WTC11 (cell line): ENCODE data around the gene ACTG2. TPM values are rescaled to one million over a fixed set of nuclear protein-coding genes. Genes with fewer than 3 reads are reported as not detected.

Source experiments
- ATAC-seq: fragments of 200-7000 bp; cut with Tn5 transposase; 2 replicates; pipeline ENCODE4 v1.10.0; 2021; ENCODE audit warnings: mild to moderate bottlenecking, moderate library complexity
- CTCF ChIA-PET: fragments of 300-600 bp; sonication (Branson Sonifier 250); formaldehyde crosslinking; loops from one replicate; lab custom pipeline; 2021; ENCODE audit warnings: antibody characterized with exemption; lab: Charles Lee
- POLR2A ChIA-PET: fragments of 350-600 bp; sonication (Branson Sonifier 250); formaldehyde crosslinking; loops from one replicate; lab custom pipeline; 2021; ENCODE audit warnings: antibody characterized with exemption; lab: Charles Lee
- DNase-seq: peaks from one replicate; pipeline ENCODE4 v3.0.0; 2021; ENCODE audit warnings: low spot score
- H3K27ac Mint-ChIP-seq: 2 replicates; pipeline ENCODE4 v1.8.0; 2021; ENCODE audit warnings: mixed read lengths
- H3K27me3 Mint-ChIP-seq: 2 replicates; pipeline ENCODE4 v1.8.0; 2021; ENCODE audit warnings: low read depth, mild to moderate bottlenecking, moderate library complexity, mixed read lengths
- H3K36me3 Mint-ChIP-seq: 2 replicates; pipeline ENCODE4 v1.8.0; 2021; ENCODE audit warnings: mixed read lengths
- H3K4me1 Mint-ChIP-seq: 2 replicates; pipeline ENCODE4 v1.8.0; 2022; ENCODE audit warnings: mixed read lengths
- H3K4me3 Mint-ChIP-seq: 2 replicates; pipeline ENCODE4 v1.8.0; 2021; ENCODE audit warnings: mild to moderate bottlenecking, moderate library complexity, mixed read lengths
- H3K9me3 Mint-ChIP-seq: 2 replicates; pipeline ENCODE4 v1.8.0; 2021; ENCODE audit warnings: mixed read lengths
- AFF4 ChIP-seq: sonication (generic); formaldehyde crosslinking; IDR thresholded peaks from 2 replicates; pipeline ENCODE4 v1.8.1; 2023; ENCODE audit warnings: mild to moderate bottlenecking, missing genetic modification reagents, borderline replicate concordance
- ATF6 ChIP-seq: sonication (generic); formaldehyde crosslinking; IDR thresholded peaks from 2 replicates; pipeline ENCODE4 v1.8.1; 2023; ENCODE audit warnings: mild to moderate bottlenecking, missing genetic modification reagents
- E2F4 ChIP-seq: sonication (generic); formaldehyde crosslinking; IDR thresholded peaks from 2 replicates; pipeline ENCODE4 v1.8.1; 2022; ENCODE audit warnings: low read depth, mild to moderate bottlenecking, moderate library complexity, missing genetic modification reagents, borderline replicate concordance
- ELF4 ChIP-seq: sonication (generic); formaldehyde crosslinking; IDR thresholded peaks from 2 replicates; pipeline ENCODE4 v1.8.1; 2022; ENCODE audit warnings: low read depth, mild to moderate bottlenecking, moderate library complexity, missing genetic modification reagents
- GABPB1 ChIP-seq: sonication (generic); formaldehyde crosslinking; IDR thresholded peaks from 2 replicates; pipeline ENCODE4 v1.8.1; 2023; ENCODE audit warnings: mild to moderate bottlenecking, missing genetic modification reagents
- JAZF1 ChIP-seq: fragments of 250-450 bp; sonication (Bioruptor Pico); IDR thresholded peaks from 2 replicates; pipeline ENCODE4 v1.9.0; 2021; ENCODE audit warnings: moderate library complexity, mild to moderate bottlenecking, inconsistent platforms
- JUN ChIP-seq: sonication (generic); formaldehyde crosslinking; IDR thresholded peaks from 2 replicates; pipeline ENCODE4 v1.8.0; 2023; ENCODE audit warnings: mild to moderate bottlenecking, missing genetic modification reagents
- MAX ChIP-seq: sonication (generic); formaldehyde crosslinking; IDR thresholded peaks from 2 replicates; pipeline ENCODE4 v1.8.0; 2022; ENCODE audit warnings: mild to moderate bottlenecking, missing genetic modification reagents
- NFE2L1 ChIP-seq: sonication (generic); formaldehyde crosslinking; IDR thresholded peaks from 2 replicates; pipeline ENCODE4 v1.8.1; 2023; ENCODE audit warnings: missing genetic modification reagents
- NR1H2 ChIP-seq: sonication (generic); formaldehyde crosslinking; IDR thresholded peaks from 2 replicates; pipeline ENCODE4 v1.9.0; 2021; ENCODE audit warnings: mild to moderate bottlenecking, moderate library complexity, missing genetic modification reagents
- NR3C1 ChIP-seq: sonication (generic); formaldehyde crosslinking; conservative IDR thresholded peaks from 2 replicates; pipeline ENCODE4 v1.8.1; 2023; ENCODE audit warnings: low read depth, mild to moderate bottlenecking, missing genetic modification reagents
- RELA ChIP-seq: sonication (generic); formaldehyde crosslinking; IDR thresholded peaks from 2 replicates; pipeline ENCODE4 v1.8.1; 2022; ENCODE audit warnings: missing genetic modification reagents, mild to moderate bottlenecking, borderline replicate concordance
- RORB ChIP-seq: fragments of 250-450 bp; sonication (Bioruptor Pico); IDR thresholded peaks from 2 replicates; pipeline ENCODE4 v1.9.0; 2021; ENCODE audit warnings: mild to moderate bottlenecking
- SP1 ChIP-seq: sonication (generic); formaldehyde crosslinking; conservative IDR thresholded peaks from 2 replicates; pipeline ENCODE4 v1.8.1; 2022; ENCODE audit warnings: missing genetic modification reagents
- TEAD4 ChIP-seq: sonication (generic); formaldehyde crosslinking; IDR thresholded peaks from 2 replicates; pipeline ENCODE4 v1.8.0; 2022; ENCODE audit warnings: mild to moderate bottlenecking, missing genetic modification reagents
- ZNF219 ChIP-seq: sonication (generic); formaldehyde crosslinking; IDR thresholded peaks from 2 replicates; pipeline ENCODE4 v1.8.0; 2023; ENCODE audit warnings: missing genetic modification reagents, mild to moderate bottlenecking, borderline replicate concordance
- ZNF423 ChIP-seq: fragments of 250-450 bp; sonication (Bioruptor Pico); IDR thresholded peaks from 2 replicates; pipeline ENCODE4 v2.1.2; 2022; ENCODE audit warnings: mild to moderate bottlenecking, moderate library complexity
- ZNF532 ChIP-seq: fragments of 250-450 bp; sonication (Bioruptor Pico); IDR thresholded peaks from 2 replicates; pipeline ENCODE4 v1.9.0; 2021; ENCODE audit warnings: mild to moderate bottlenecking, borderline replicate concordance
- total RNA-seq: library from RNA; stranded (reverse); gene quantifications from 3 replicates; pipeline ENCODE4 v1.2.3, GENCODE V29; 2021
- TF ChIP-seq, protein P1 (sequence below): sonication (generic); formaldehyde crosslinking; IDR thresholded peaks from 2 replicates; pipeline ENCODE4 v1.8.1; 2023; ENCODE audit warnings: mild to moderate bottlenecking, moderate library complexity, missing genetic modification reagents
- TF ChIP-seq, protein P2 (sequence below): sonication (generic); formaldehyde crosslinking; IDR thresholded peaks from 2 replicates; pipeline ENCODE4 v1.8.1; 2022; ENCODE audit warnings: mild to moderate bottlenecking, missing genetic modification reagents, moderate library complexity, borderline replicate concordance

Gene ACTG2
- total RNA-seq, 1 experiment from 2014 or later = 2.7 TPM

DNA sequence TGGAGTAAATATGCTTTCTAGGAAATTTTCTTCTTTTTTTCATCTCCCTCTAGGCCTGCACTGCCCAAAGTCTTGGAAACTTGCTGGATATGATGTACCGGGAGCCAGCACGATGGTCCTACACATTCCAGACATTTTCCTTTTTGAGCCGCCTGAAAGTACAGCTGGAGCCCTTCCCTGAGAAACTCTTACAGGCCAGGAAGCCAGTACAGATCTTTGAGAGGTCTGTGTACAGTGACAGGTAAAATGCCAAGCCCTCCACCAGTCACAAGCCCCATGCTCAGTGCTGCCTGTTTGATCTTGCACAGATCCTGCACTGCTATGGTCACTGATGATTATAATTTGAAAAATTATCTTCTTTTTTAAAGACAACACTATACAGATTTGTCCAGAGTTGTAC is 53.9 kb downstream of the ACTG2 start (continued):
- no peak for TF ChIP-seq E2F4 (CRISPR knock-in tag)
- TF ChIP-seq ELF4 (CRISPR knock-in tag) = no peak
- TF ChIP-seq, protein P1, sequence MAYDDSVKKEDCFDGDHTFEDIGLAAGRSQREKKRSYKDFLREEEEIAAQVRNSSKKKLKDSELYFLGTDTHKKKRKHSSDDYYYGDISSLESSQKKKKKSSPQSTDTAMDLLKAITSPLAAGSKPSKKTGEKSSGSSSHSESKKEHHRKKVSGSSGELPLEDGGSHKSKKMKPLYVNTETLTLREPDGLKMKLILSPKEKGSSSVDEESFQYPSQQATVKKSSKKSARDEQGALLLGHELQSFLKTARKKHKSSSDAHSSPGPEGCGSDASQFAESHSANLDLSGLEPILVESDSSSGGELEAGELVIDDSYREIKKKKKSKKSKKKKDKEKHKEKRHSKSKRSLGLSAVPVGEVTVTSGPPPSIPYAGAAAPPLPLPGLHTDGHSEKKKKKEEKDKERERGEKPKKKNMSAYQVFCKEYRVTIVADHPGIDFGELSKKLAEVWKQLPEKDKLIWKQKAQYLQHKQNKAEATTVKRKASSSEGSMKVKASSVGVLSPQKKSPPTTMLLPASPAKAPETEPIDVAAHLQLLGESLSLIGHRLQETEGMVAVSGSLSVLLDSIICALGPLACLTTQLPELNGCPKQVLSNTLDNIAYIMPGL (CRISPR knock-in tag) = no peak
- TF ChIP-seq RELA = no peak
- no peak for TF ChIP-seq TEAD4
- no peak for TF ChIP-seq ATF6 (CRISPR knock-in tag)
- TF ChIP-seq MAX = no peak
- TF ChIP-seq, protein P2, sequence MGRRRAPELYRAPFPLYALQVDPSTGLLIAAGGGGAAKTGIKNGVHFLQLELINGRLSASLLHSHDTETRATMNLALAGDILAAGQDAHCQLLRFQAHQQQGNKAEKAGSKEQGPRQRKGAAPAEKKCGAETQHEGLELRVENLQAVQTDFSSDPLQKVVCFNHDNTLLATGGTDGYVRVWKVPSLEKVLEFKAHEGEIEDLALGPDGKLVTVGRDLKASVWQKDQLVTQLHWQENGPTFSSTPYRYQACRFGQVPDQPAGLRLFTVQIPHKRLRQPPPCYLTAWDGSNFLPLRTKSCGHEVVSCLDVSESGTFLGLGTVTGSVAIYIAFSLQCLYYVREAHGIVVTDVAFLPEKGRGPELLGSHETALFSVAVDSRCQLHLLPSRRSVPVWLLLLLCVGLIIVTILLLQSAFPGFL (CRISPR knock-in tag) = no peak
- TF ChIP-seq ZNF532 = no peak
- no peak for TF ChIP-seq JUN (CRISPR knock-in tag)
- no peak for TF ChIP-seq NR1H2

DNA sequence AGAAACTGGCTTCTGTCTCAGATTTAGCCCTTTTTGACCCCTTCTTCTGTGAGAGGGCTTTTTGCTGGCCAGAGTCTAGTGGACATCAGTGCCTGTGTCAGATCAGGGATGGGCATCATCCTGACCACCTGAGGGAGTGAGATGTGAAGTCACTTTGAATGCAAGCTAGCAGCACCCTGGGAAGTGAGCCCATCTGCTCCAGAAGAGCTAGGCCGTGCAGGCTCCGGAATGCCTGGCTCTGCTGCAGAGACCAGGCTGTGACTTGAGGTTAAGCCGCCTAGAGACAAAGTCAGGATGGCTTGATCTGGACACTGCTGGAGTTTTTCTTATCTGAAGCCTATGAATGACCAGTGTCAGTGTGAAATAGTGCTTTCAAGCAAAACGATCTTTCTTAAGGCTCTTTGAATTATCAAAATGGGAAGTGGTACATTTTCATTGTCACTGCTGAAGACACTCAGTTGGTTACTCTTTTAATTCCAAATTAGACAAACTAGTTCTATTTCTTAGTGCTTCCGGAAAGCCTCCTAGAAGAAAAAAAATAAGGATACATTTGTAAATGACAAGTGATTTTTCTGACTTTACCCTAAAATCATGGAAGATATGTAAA is 54.7 kb downstream of the ACTG2 start:
- CTCF ChIA-PET = no interaction called here
- H3K4me3 Mint-ChIP-seq = no peak overlapping the region
- no peaks in the 10 kb centered on the region for H3K27me3 Mint-ChIP-seq
- peaks cover 50% of the 10 kb centered on the region for H3K36me3 Mint-ChIP-seq
- ATAC-seq = no peak
- no peaks in the 10 kb centered on the region for H3K9me3 Mint-ChIP-seq
- POLR2A ChIA-PET = no interaction called here
- H3K4me1 Mint-ChIP-seq = no peaks in the 10 kb centered on the region
- no peak overlapping the region for H3K27ac Mint-ChIP-seq
- DNase-seq = no peak
- TF ChIP-seq AFF4 (CRISPR knock-in tag) = no peak
- TF ChIP-seq E2F4 (CRISPR knock-in tag) = no peak
- no peak for TF ChIP-seq NR3C1 (CRISPR knock-in tag)
- TF ChIP-seq JAZF1 (CRISPR knock-in tag) = no peak
- no peak for TF ChIP-seq ZNF219 (CRISPR knock-in tag)
- no peak for TF ChIP-seq JUN (CRISPR knock-in tag)
- TF ChIP-seq NFE2L1 (CRISPR knock-in tag) = no peak
- TF ChIP-seq SP1 (CRISPR knock-in tag) = no peak
- no peak for TF ChIP-seq GABPB1 (CRISPR knock-in tag)
- TF ChIP-seq ZNF423 (CRISPR knock-in tag) = no peak
- no peak for TF ChIP-seq RORB (CRISPR knock-in tag)
